Activated effector memory CD4-positive, alpha-beta T cell treated with anti-CD3 and anti-CD28 coated beads, Interleukin-2, amount 50 U/mL, for 16 hours (primary cell): ENCODE results near the gene WASF3.
"Not testable (repeated sequence)": the region's sequence is repeated elsewhere in the genome, so short reads cannot be mapped to it uniquely, and the experiment has no call there.

ENCODE experiments used
- DNase-seq: peaks from one replicate; pipeline ENCODE4 v3.0.0-alpha.2; 2020

WASF3 gene

GRCh38 chr13:26591672-26592071 is 34.2 kb downstream of the WASF3 start:
- DNase-seq = no peak

DNA sequence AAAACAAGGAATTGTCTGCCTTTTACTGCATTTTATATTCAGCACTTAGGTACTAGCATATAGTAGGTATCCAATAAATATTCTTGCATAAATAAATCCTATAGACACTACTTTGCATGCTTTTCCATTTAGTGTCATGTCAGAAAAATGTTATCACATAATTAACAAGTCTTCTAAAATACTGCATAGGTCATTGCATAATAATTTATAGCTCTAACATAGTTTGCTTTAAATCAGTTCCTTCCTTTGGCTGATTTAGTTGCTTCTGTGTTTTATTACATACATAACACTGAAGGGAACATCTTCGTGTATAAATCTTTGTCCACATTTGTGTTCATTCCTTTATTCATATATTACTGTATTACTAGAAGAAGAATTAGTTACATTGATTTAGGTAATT is 36.2 kb downstream of the WASF3 start:
- DNase-seq = no peak

DNA sequence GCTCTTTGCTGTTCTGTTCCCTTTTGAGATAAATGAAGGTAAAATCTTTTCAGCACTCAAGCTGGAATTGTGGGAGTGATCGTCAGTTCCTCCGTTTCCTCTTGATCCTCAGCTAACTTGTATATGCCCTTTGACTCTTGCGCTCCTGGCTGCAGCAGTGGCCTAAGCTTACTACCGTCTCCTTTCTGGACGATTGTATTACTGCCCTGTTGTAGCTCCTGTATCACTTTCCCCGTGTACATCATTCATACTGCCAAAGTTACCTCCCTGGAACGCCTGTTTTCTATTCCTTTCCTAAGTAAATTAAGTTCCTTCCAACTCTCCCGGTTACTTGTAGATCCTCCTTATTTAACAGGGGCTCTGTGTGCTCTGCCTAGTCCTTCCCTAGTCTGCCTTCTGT is 36.9 kb downstream of the WASF3 start:
- DNase-seq = no peak

- DNase-seq = no peak
Measured at GRCh38 chr13:26596458-26596857, 39.0 kb downstream of the WASF3 start.

- DNase-seq = no peak
Measured at GRCh38 chr13:26599403-26599802, 41.9 kb downstream of the WASF3 start.

DNA sequence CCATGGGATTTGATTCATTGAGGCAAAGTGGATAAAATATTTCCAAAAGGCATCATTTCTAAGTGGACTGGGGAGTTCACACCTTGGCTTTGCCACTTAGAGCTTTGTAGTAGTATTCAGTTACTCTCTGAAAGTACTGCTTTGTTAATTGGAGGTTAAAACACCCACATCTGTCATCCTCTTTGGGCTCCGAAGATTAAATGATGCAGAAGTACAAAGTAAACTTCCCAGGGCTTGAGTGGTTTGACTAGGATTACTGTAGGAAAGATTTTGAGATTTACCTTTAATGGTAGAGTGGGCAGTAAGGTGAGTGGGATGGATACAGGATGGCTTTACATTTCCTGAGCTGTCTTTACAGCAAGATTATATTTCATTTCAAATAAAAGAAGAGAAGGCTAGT is 42.4 kb downstream of the WASF3 start:
- DNase-seq = no peak

DNA sequence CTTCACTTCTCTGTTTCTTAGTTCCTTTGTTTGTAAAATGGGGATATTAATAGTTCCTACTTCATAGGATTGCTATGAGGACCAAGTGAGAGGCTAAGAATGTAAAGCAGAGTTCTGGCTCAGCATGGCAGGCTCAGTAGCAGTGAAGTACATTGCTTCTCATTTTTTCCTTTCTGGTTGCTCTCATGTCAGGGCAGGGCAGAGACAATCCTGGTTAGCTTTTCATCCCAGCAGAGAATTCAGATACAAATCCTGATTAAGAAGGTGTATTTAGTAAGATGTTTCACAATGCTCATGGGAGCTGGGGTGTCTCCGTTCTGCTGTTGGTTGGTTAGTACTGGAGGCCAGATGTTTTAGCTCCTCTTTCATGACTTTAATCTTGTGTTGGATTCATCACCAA is 42.9 kb downstream of the WASF3 start:
- DNase-seq = no peak

DNA sequence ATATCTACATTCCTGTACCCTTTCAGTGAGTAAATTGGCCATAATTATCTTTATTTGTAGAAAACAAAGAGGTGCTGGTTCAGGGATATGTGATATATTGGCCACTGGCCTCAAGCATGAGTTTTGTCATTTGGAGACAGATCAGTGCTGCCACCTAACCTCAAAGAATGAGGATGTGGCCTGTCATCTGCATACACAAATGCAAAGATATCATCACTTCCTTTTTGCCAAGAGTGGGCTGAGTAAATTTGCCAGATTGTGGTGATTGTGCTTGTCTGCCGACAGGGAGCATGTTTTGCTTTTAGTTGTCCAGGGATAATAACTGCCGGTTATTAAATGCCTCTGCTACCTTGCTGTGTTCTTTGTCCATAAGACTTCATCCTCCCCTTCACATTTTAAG is 44.2 kb downstream of the WASF3 start:
- DNase-seq = no peak

- DNase-seq = no peak
Measured at GRCh38 chr13:26602783-26603182, 45.3 kb downstream of the WASF3 start.

GRCh38 chr13:26604784-26605545 is 47.5 kb downstream of the WASF3 start:
- no peak for DNase-seq

DNA sequence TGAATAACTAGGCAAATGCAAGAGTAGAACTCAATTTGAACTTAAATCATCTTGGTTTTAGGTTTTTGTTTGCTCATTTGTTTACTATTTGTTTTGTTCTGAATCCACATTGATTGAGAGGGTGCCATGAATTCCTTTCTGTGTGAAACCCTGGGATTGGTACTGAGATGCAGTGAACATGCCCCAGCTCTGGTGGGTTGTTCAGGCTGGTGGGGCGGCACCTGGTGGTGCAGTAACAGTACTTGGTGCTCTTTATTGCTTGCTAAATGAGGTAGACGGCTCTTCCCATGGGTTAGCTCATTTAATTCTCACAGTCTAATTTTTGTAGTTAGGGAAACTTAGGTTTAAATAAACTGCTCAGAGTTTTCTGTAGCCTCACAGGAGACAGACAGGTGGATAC is 48.4 kb downstream of the WASF3 start:
- DNase-seq = no peak

GRCh38 chr13:26606631-26607030 is 49.1 kb downstream of the WASF3 start:
- no peak for DNase-seq

DNA sequence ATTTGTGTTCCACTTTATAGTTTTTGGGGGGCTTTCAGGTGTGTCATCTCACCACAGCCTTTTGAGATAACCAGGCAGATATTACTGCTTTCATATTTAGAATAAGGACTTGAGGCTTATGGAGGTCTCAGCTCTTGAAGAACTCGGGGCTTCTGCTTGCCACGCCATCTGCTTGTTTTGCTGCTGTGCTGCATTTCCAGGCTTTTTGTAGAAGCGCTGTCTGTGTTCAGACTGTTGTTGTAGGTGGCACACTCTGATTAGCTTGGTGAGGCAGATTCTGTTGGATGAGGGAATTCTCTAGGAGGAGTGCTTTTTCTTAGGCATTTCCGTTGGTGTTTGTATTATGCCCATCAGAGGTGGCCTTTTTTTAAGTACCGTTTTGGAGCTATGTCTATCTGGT is 57.2 kb downstream of the WASF3 start:
- no peak for DNase-seq

DNA sequence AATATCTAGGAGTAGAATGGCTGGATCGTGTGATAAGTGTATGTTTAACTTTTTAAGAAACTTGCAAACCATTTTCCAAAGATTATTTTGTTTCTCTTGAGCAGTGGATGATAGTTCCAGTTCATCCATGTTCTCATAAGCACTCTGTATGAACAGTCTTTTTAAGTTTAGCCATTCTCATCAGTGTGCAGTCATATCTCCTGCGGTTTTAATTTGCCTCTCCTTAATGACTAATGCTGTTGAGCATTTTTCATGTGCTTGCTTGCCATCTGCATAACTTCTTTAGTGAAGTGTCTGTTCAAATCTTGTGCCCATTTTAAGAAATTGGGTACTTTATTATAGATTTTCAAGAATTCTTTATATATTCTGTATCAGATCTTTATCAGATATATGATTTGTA is 58.6 kb downstream of the WASF3 start:
- DNase-seq = no peak

DNA sequence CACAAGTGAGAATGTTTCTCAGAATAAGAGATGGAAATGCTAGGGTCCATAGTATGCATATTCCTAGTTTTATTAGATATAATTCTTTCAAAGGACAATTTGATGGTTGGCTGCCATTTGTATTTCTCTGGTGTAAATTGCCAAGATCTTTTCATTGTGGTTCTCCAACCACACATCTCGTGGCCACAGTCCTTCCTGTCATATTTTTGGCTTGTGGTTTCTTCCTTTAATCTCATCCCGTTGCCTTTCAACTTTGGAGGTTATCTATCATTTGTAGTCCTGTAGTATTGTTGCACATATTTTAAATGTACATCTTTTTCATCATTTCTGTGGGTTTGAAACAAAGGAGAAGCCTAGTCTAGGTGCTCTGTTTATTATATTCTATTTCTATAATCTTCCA is 61.2 kb downstream of the WASF3 start:
- no peak for DNase-seq

- DNase-seq = no peak
Measured at GRCh38 chr13:26619358-26619757, 61.9 kb downstream of the WASF3 start.

DNA sequence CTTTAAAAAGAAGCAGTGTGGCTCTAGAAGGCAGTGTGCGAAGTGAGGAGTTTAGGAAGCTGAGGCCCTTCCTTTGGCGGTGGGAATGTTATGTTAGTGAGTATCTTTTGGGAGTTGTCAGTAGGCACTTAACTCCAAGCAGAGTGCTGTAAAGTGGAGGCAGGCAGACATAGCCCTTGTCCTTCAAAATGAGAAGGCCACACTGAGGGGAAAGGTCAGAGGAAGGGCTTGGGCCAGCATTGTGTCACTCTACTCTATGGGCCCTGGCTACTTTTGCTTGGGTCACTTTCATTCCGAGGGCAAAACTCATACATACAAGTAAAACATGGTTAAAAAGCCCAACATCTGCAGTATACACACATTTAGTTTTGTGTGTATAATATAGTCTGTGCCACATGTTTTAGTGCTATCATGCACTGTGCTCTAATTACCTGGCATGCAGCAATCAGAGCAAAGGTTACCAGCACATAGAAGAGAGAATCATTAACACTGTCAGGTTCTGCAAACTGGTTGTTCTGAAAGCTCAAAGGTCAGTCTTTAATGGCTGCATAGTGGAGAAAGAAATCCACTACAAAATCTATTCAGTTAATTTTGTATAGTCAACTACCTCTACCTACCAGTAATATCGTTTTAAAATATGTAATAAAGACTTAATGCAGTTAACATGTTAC is 64.4 kb downstream of the WASF3 start:
- no peak for DNase-seq

DNA sequence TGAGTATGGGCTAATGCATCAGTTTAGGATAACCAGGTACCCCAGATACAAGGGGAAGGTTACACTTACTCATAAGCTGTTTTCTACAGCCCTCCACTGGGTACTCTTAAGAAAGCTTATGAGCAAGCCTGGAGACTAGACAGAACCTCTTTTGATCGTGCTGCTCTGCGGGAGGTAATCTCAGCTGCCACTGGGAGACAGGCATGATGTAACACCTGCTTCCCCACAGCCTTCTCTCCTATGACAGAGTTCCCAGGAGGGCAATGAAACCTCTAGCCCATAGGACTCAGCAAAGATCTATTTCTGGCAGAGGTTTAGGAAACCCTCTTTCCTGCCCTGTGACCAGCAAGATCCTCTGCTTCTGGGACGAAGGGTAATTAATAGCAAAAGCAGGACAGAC is 65.6 kb downstream of the WASF3 start:
- no peak for DNase-seq

DNA sequence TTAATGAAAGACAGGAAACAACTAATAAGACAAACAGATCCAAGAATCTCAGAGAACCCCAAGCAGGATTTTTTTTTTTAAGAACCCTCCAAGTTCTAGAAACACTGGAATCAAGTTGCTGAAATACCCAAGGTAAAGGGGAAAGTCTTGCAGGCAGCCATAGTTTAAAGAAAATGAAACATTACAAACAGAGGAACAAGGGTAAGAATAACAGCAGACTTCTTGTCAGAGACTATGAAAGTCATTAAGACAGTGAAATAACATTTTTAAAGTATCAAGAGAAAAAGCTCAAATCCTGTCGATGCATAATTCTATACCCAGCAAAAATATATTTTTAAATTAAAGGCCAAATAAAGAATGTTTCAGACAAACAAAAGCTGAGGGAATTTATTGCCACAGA is 67.1 kb downstream of the WASF3 start:
- no peak for DNase-seq

DNA sequence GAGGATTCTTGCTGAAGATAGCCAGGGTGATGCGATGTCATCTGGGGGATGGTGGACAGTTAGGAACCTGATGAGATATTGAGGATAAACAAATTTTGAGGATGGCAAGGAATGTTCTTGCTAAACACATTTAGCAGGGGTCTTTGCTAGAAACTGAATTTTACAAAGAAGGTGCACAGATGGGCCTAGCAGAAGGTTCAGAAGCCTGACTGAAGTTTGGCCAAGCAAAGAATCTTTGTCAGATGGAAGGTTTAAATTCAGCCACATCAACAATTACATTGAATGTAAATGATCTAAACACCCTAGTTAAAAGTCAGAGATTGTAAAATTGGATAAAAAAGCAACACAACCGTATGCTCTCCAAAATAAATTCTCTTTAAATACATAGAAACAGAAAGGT is 68.8 kb downstream of the WASF3 start:
- no peak for DNase-seq

- DNase-seq = no peak
Measured at GRCh38 chr13:26628706-26629105, 71.2 kb downstream of the WASF3 start.

GRCh38 chr13:26629260-26629825 is 71.9 kb downstream of the WASF3 start:
- no peak for DNase-seq

DNA sequence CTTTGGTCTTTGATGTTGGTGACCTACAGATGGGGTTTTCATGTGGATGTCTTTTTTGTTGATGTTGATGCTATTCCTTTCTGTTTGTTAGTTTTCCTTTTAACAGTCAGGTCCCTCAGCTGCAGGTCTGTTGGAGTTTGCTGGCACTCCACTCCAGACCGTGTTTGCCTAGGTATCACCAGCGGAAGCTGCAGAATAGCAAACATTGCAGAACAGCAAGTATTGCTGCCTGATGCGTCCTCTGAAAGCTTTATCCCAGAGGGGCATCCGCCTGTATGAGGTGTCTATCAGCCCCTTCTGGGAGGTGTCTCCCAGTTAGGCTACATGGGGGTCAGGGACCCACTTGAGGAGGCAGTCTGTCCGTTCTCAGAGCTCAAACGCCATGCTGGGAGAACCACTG is 78.2 kb downstream of the WASF3 start:
- DNase-seq = not testable (repeated sequence)

- DNase-seq = not testable (repeated sequence)
Measured at GRCh38 chr13:26636073-26636472, 78.6 kb downstream of the WASF3 start.

- no peak for DNase-seq
Measured at GRCh38 chr13:26646603-26647002, 89.1 kb downstream of the WASF3 start.
